ENCODE results near the gene MYMK. TPM values are rescaled to one million over a fixed set of nuclear protein-coding genes. Genes with fewer than 3 reads are reported as not detected.

The MYMK gene
- total RNA-seq, 4 donors from 2014 or later, result not detected

DNA sequence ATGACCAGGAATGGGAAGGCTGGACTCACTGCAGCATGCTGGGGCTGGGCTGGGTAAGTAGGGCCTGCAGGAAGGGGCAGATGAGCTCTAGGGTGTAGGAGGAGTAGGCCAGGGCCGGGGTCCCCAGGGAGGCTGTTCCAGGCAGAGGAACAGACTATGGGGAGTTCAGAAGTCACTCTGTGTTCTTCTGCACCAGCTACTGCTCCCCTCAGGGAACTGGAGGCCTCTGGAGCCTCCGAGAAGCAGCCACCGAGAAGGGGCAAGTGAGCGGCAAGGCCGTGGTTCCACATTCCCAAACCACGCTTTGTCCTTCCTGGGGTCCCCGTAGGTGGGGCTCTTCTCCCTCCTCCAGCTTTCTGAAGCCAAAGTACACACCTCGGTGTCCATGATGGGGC is 37.4 kb downstream of the MYMK start:
- TF ChIP-seq POLR2A (IDR thresholded peaks at IDR 0.05), result no peak
- TF ChIP-seq, protein P1, sequence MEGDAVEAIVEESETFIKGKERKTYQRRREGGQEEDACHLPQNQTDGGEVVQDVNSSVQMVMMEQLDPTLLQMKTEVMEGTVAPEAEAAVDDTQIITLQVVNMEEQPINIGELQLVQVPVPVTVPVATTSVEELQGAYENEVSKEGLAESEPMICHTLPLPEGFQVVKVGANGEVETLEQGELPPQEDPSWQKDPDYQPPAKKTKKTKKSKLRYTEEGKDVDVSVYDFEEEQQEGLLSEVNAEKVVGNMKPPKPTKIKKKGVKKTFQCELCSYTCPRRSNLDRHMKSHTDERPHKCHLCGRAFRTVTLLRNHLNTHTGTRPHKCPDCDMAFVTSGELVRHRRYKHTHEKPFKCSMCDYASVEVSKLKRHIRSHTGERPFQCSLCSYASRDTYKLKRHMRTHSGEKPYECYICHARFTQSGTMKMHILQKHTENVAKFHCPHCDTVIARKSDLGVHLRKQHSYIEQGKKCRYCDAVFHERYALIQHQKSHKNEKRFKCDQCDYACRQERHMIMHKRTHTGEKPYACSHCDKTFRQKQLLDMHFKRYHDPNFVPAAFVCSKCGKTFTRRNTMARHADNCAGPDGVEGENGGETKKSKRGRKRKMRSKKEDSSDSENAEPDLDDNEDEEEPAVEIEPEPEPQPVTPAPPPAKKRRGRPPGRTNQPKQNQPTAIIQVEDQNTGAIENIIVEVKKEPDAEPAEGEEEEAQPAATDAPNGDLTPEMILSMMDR (IDR thresholded peaks at IDR 0.05 in 4 of 5, conservative IDR thresholded peaks at IDR 0.05 in 1 of 5), result no peak
- in situ Hi-C loops (cut with MboI; ENCODE audit: low sequenced_read_pairs in 4 of 4) (loop anchor here (5.0 to 25.0 kb wide), 5 partner anchors 73 to 313 kb away; partner anchors contain the start of gene REXO4 (in 2 of the 4)), intact Hi-C loops (cut with DNase I; ENCODE audit: low total_unique reads) (loop anchor here (10.0 kb wide), 1 partner anchor 143 kb away; the partner anchor contains the start of genes MED22 and RPL7A)
- Histone ChIP-seq H3K4me3 (no peak overlapping the region), H3K4me1 (peaks cover 8 to 12% of the 10 kb centered on the region in 2 donors), H3K27me3 (no peaks in the 10 kb centered on the region), H3K36me3 (no peaks in the 10 kb centered on the region), H3K27ac (no peak overlapping the region), H3K9me3 (no peaks in the 10 kb centered on the region)
- no peak for DNase-seq
- ATAC-seq, result no peak

GRCh38 chr9:133485531-133486260 is 39.1 kb downstream of the MYMK start:
- Histone ChIP-seq H3K36me3 (no peaks in the 10 kb centered on the region), H3K4me1 (no peaks in the 10 kb centered on the region), H3K27me3 (no peaks in the 10 kb centered on the region), H3K4me3 (no peak overlapping the region), H3K9me3 (no peaks in the 10 kb centered on the region), H3K27ac (no peak overlapping the region)
- TF ChIP-seq, protein P1 (IDR thresholded peaks at IDR 0.05 in 4 of 5, conservative IDR thresholded peaks at IDR 0.05 in 1 of 5), result no peak
- no peak for TF ChIP-seq POLR2A (IDR thresholded peaks at IDR 0.05)
- in situ Hi-C loops (cut with MboI; ENCODE audit: low sequenced_read_pairs in 4 of 4) (loop anchor here (5.0 to 25.0 kb wide), 5 partner anchors 71 to 311 kb away; partner anchors contain the start of gene REXO4 (in 2 of the 4)), intact Hi-C loops (cut with DNase I; ENCODE audit: low total_unique reads) (loop anchor here (1.0 to 10.0 kb wide), 3 partner anchors 79 to 299 kb away; partner anchors contain the start of genes MED22 and RPL7A)
- ATAC-seq (no peak), DNase-seq (no peak)

DNA sequence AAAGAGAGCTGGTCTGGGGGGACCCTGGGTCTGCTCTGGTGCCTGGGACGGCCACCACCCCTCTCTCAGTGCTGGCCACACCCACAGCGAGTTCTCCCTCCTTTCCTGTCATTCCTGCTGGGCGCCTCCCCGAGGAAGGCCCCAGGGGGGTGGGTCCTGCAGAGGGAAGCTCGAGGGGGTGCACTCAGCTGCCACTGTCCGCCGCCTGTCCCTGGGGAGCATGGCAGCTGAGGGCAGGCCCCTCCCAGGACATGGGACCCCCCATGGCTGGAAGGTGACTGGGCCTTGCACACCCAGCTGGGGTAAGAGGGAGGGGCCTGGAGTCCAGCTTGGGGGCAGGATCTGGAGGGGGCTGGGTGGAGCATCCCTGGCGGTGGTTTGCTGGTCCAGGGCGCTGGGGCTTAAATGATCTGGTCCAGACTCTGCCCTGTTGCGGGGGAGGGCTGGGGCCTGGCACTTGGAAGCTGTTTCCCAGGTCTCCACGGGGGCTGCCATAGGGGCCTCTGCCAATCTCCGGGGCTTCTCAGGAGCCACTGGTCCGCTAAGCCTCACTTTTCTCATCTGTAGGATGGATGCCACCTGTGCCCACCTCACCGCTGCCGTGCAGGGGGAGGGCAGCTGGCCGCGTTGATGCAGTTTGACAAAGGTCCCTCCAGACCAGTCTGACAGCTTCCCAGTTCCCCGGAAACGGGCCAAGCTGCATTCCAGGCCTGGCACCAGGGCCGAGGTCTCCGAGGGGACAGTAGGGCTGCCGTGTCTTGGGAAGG is 39.9 kb downstream of the MYMK start:
- in situ Hi-C loops (cut with MboI; ENCODE audit: low sequenced_read_pairs in 4 of 4), result loop anchor here (5.0 to 25.0 kb wide), 6 partner anchors 70 to 310 kb away; partner anchors contain the start of gene REXO4 (in 2 of the 4)

DNA sequence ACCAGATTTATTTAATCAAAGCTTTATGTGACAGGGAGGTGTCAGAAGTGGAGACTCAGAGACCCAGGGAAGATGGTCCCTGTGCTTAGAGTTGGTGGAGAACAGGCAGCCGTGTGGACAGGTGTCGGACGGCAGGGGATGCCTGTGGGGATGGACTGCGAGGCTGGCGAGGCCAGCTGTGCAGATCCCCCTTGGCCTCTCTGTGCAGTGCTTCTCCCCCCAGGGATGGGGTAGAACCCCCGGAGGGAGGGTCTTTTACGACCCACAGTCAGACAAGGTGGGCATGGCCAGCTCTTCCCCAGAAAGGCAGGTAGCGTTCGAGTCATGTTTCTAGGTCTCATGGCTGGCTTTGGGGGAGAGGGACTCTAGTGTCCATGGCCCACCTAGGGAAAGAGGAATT is 41.1 kb downstream of the MYMK start:
- H3K27ac ChIP-seq, result no peak overlapping the region
- in situ Hi-C loops (cut with MboI; ENCODE audit: low sequenced_read_pairs in 4 of 4) (loop anchor here (5.0 to 25.0 kb wide), 5 partner anchors 69 to 309 kb away; partner anchors contain the start of gene REXO4 (in 2 of the 4)), intact Hi-C loops (cut with DNase I; ENCODE audit: low total_unique reads) (loop anchor here (10.0 kb wide), 1 partner anchor 139 kb away; the partner anchor contains the start of genes MED22 and RPL7A)
- no peaks in the 10 kb centered on the region for H3K27me3 ChIP-seq
- no peak for ATAC-seq
- H3K4me1 ChIP-seq, result peaks cover 2 to 8% of the 10 kb centered on the region in 2 donors
- H3K4me3 ChIP-seq, result no peak overlapping the region
- no peak for DNase-seq
- no peaks in the 10 kb centered on the region for H3K9me3 ChIP-seq
- no peak for TF ChIP-seq POLR2A (IDR thresholded peaks at IDR 0.05)
- TF ChIP-seq, protein P1 (IDR thresholded peaks at IDR 0.05 in 4 of 5, conservative IDR thresholded peaks at IDR 0.05 in 1 of 5), result no peak
- H3K36me3 ChIP-seq, result no peaks in the 10 kb centered on the region

More for the DNA sequence above, 39.9 kb downstream of the MYMK start:
- no peaks in the 10 kb centered on the region for H3K9me3 ChIP-seq
- no peaks in the 10 kb centered on the region for H3K27me3 ChIP-seq
- DNase-seq, result no peak
- no peak overlapping the region for H3K4me3 ChIP-seq
- no peaks in the 10 kb centered on the region for H3K4me1 ChIP-seq
- H3K27ac ChIP-seq, result no peak overlapping the region
- ATAC-seq, result no peak
- no peaks in the 10 kb centered on the region for H3K36me3 ChIP-seq
- TF ChIP-seq, protein P1 (IDR thresholded peaks at IDR 0.05 in 4 of 5, conservative IDR thresholded peaks at IDR 0.05 in 1 of 5), result no peak
- TF ChIP-seq POLR2A (IDR thresholded peaks at IDR 0.05), result no peak
- intact Hi-C loops (cut with DNase I; ENCODE audit: low total_unique reads), result loop anchor here (10.0 kb wide), 1 partner anchor 140 kb away; the partner anchor contains the start of genes MED22 and RPL7A
